ENCODE measurements around the gene ZNHIT1.

GRCh38 chr7:101223528-101223927 is 5.6 kb downstream of the ZNHIT1 start:
- TF ChIP-seq CTCF (IDR thresholded peaks at IDR 0.05) (no peak), POLR2A (IDR thresholded peaks at IDR 0.05) (no peak)

Measured in testis (tissue), 2 donors.